Measurements from ENCODE around the gene FGF22. TPM values are rescaled to one million over a fixed set of nuclear protein-coding genes. Genes with fewer than 3 reads are reported as not detected.
"Not testable (repeated sequence)": the region's sequence is repeated elsewhere in the genome, so short reads cannot be mapped to it uniquely, and the experiment has no call there.

Gene FGF22
- polyA plus RNA-seq, 3 donors, result not detected

DNA sequence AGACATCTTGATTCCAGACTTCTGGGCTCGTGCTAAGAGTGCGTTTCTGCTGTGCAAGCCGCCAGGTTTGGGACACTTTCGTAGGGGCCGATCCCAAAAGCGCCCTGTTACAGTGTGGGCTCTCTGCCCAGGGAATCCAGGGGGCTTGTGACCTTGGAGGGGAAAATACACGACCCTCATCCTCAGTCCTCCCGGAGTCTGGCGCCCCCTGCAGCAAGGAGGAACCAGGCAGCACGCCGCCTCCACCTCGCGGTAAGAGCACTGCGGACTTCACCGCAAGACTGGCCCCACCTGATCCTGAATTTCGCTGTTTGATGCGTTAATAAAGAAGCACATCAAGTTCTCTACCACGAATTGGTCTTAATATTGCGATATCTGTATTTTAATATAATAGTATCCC, 11.5 kb upstream of the FGF22 start:
- no peak overlapping the region for H3K9ac ChIP-seq (ENCODE audit: insufficient read depth, low read length, poor library complexity, severe bottlenecking)
- H3K27me3 Mint-ChIP-seq (ENCODE audit: low read depth in 3 of 3), result peaks cover 0 to 3% (median 3%) of the 10 kb centered on the region in 3 donors
- peaks cover 12 to 14% of the 10 kb centered on the region in 2 donors for H3K4me1 ChIP-seq (ENCODE audit: control insufficient read depth in 1 of 2, insufficient read depth in 2 of 2, low read length in 2 of 2)
- no peaks in the 10 kb centered on the region for H3K9me3 Mint-ChIP-seq
- peaks cover 36 to 76% of the 10 kb centered on the region in 2 donors for H3K36me3 Mint-ChIP-seq
- no peak for DNase-seq
- peaks cover 14% of the 10 kb centered on the region for H3K4me1 Mint-ChIP-seq
- no peak overlapping the region for H3K27ac ChIP-seq (ENCODE audit: low read depth in 1 of 2, low read length in 2 of 2)
- no peak overlapping the region for H3K4me3 Mint-ChIP-seq
- peaks cover 24 to 59% of the 10 kb centered on the region in 2 donors for H3K36me3 ChIP-seq (replicated peaks in 1 of 2; ENCODE audit: control insufficient read depth in 1 of 2, insufficient read depth in 2 of 2, low read length in 2 of 2)
- no peak overlapping the region for H3K4me3 ChIP-seq (replicated peaks in 1 of 3; ENCODE audit: low read depth in 2 of 3, low read length in 3 of 3)
- peaks cover 3% of the 10 kb centered on the region for H3K79me2 ChIP-seq (ENCODE audit: insufficient read depth, low read length)
- 91% methylated on average over 9 of the region's 19 CpGs for WGBS (ENCODE audit: insufficient coverage)
- no peaks in the 10 kb centered on the region for H3K27me3 ChIP-seq (ENCODE audit: control insufficient read depth in 2 of 2, insufficient read depth in 2 of 2, low read length in 2 of 2)
- H3K4me2 ChIP-seq (replicated peaks; ENCODE audit: extremely low read depth, low read length, poor library complexity, severe bottlenecking), result no peak overlapping the region
- peaks cover 3% of the 10 kb centered on the region for H4K20me1 ChIP-seq (ENCODE audit: insufficient read depth, low read length)
- no peaks in the 10 kb centered on the region for H3K9me3 ChIP-seq (replicated peaks in 1 of 2; ENCODE audit: control insufficient read depth in 1 of 2, insufficient read depth in 1 of 2, low read length in 2 of 2)
- intact Hi-C loops (cut with micrococcal nuclease), result no loop called here
- TF ChIP-seq, protein P1, sequence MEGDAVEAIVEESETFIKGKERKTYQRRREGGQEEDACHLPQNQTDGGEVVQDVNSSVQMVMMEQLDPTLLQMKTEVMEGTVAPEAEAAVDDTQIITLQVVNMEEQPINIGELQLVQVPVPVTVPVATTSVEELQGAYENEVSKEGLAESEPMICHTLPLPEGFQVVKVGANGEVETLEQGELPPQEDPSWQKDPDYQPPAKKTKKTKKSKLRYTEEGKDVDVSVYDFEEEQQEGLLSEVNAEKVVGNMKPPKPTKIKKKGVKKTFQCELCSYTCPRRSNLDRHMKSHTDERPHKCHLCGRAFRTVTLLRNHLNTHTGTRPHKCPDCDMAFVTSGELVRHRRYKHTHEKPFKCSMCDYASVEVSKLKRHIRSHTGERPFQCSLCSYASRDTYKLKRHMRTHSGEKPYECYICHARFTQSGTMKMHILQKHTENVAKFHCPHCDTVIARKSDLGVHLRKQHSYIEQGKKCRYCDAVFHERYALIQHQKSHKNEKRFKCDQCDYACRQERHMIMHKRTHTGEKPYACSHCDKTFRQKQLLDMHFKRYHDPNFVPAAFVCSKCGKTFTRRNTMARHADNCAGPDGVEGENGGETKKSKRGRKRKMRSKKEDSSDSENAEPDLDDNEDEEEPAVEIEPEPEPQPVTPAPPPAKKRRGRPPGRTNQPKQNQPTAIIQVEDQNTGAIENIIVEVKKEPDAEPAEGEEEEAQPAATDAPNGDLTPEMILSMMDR (IDR thresholded peaks at IDR 0.05), result peak; percentile 11
- H3K27ac Mint-ChIP-seq, result peak overlapping the region in 1 of 7 donors; percentile 77
- no peak overlapping the region for H2AFZ ChIP-seq (ENCODE audit: insufficient read depth, low read depth, low read length, poor library complexity, severe bottlenecking)

DNA sequence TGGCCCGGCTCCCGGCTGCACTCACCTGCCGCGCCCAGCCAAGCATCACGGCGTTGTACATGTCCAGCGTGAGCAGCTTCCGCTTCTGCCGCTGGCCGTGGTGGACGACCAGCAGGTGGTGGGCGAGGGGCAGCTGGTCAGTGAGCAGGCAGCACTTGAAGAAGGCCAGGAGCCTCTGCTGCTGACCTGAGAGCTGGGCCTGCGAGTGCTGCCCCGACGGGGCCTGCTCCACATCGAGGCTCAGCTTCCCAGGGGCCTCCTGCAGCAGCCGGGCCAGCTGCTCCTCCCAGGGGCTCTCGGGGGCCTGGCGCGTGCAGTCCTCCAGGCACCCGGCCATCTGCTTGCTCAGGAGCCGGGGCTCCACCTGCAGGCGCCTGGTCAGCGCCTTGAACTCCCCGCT, 10.2 kb upstream of the FGF22 start:
- H3K4me1 ChIP-seq (ENCODE audit: control insufficient read depth in 1 of 2, insufficient read depth in 2 of 2, low read length in 2 of 2), result peaks cover 18 to 25% of the 10 kb centered on the region in 2 donors
- H3K27me3 ChIP-seq (ENCODE audit: control insufficient read depth in 2 of 2, insufficient read depth in 2 of 2, low read length in 2 of 2); H3K27ac Mint-ChIP-seq; H3K27me3 Mint-ChIP-seq (ENCODE audit: low read depth in 3 of 3); H3K27ac ChIP-seq (ENCODE audit: low read depth in 1 of 2, low read length in 2 of 2); H3K9ac ChIP-seq (ENCODE audit: insufficient read depth, low read length, poor library complexity, severe bottlenecking); H3K4me3 Mint-ChIP-seq; intact Hi-C loops (cut with micrococcal nuclease); H4K20me1 ChIP-seq (ENCODE audit: insufficient read depth, low read length); H3K9me3 Mint-ChIP-seq; DNase-seq; H3K9me3 ChIP-seq (replicated peaks in 1 of 2; ENCODE audit: control insufficient read depth in 1 of 2, insufficient read depth in 1 of 2, low read length in 2 of 2); H3K79me2 ChIP-seq (ENCODE audit: insufficient read depth, low read length); H2AFZ ChIP-seq (ENCODE audit: insufficient read depth, low read depth, low read length, poor library complexity, severe bottlenecking); H3K4me2 ChIP-seq (replicated peaks; ENCODE audit: extremely low read depth, low read length, poor library complexity, severe bottlenecking); H3K4me3 ChIP-seq (replicated peaks in 1 of 3; ENCODE audit: low read depth in 2 of 3, low read length in 3 of 3): not testable (repeated sequence)
- H3K36me3 ChIP-seq (replicated peaks in 1 of 2; ENCODE audit: control insufficient read depth in 1 of 2, insufficient read depth in 2 of 2, low read length in 2 of 2), result peaks cover 15 to 46% of the 10 kb centered on the region in 2 donors
- Mint-ChIP-seq H3K4me1 (peaks cover 24% of the 10 kb centered on the region), H3K36me3 (peaks cover 28 to 64% of the 10 kb centered on the region in 2 donors)
- WGBS (ENCODE audit: insufficient coverage), result 94% methylated on average over 21 of the region's 25 CpGs

Data from CD14-positive monocyte (primary cell).